Bone marrow (tissue), 2 donors: ENCODE results near the gene PELI2.

Source experiments
- DNase-seq, 2 donors: peaks; one replicate each; lab custom pipeline; 2025; lab: John Stamatoyannopoulos, UW

The PELI2 gene

DNA sequence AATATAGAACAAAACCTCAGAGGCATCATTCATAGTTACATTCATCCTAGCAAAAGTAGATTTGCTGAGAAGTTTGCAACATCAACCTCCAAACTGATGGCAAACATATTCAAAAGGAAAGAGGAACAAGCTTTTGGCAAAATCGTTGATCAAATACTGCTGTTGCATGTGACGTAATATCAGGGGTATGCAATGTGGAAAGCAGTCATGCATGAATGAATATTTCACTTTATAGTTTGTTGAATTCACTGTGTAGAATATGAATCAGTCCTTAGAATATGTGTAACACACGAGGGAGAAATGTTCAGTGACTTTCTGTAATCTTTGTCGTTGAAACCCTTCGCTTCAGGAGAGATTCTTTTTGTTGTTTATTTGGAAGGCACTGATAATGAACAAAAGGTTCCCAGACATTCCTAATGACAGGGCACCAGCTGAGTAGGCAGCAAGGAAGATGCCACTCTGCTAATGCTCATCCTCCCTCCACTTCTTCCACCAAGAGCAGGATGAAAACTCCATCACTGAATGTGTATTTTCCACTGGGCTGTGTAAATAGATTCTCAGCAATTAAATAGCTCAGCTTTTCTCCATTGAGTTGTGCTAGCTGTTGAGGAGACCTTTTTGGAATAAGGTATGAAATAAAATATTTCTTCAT lies 126.1 kb downstream of the PELI2 start:
- DNase-seq, result no peak

DNA sequence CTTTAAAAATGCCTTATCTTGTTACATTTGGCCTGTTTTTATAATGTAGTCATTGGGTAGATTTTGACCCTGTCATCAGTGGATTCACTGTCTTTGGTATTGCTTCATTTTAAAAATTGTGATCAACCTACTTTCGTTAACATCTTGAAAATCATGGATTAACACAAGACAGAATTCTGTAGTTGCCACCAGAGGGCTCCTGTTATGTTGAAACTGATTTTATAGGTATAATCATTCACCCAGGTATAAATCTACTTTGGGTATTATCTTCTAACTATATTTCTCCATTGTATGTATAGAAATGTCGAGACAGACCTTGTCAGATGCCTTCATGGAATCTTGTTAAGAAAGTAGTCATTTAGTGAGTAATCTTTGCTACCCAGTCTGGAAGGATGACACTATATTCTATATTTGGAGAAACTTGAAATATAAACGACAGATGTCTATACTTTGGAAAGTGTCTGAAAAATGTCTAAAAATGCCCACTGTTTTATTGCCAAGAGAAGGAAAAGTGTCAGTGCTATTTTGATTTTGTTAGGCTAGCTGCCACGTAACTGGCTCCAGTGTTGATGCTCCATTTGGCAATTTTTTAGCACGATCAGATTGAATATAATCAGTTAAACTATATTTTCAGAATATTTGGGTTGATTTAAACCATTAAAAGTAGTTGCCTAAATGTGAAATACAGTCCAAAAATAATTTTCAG lies 129.4 kb downstream of the PELI2 start:
- DNase-seq, result no peak

DNA sequence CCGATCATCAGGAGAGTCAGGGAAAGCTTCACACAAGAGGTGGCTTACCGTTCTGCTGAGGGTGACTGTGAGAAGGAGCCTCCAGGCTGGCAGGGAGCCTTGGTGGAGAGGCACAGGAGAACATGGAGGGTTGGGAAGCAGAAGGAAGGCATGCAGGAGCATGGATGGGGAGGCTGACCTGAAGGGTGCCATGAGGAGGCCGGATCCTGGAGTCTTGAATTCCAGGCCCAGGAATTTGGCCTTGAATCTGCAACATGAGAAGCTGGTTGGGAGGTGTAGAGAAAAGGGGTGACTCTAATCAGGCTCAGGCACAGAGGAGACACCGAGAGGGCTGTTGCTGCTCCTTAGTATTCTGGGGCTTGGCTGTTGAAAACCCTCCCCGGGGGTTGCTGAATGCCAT lies 130.2 kb downstream of the PELI2 start:
- DNase-seq, result no peak

DNA sequence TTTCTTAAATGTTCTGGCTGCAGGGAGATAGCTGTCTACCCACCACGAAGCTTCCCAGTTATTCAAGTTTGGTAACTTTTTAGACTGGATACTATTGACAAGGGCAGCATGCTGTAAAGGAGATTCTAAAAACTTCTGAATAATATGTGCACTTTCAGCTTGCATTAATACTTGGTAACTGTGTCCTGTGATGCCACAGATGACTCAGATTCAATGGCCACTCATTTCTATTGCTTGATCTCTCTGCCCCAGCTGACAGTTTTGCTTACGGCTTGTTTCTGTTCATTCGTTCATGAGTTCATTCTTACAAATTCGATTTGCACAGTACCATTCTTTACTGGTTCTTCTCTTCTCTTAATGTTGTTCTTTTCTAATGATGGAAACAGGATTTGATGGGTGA lies 142.8 kb downstream of the PELI2 start:
- DNase-seq, result no peak

DNA sequence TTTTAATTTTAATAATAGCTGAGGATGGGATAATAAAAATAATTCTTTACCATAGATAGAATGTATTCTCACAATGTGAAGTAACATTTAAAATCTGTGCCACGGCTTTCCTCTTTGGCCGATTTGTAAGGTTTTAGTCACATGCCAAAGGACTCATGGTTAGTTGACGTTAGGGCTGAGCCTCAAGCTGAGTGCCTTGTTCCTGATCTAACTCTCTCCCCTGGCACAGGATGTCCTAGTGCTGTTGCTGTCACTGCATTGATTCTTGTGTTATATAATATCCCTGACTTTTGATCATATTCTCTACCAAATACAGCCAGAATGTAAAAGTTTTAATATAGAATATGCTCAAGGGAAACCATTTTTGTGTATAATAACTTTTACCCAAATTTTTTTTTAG lies 144.3 kb downstream of the PELI2 start:
- DNase-seq, result no peak

DNA sequence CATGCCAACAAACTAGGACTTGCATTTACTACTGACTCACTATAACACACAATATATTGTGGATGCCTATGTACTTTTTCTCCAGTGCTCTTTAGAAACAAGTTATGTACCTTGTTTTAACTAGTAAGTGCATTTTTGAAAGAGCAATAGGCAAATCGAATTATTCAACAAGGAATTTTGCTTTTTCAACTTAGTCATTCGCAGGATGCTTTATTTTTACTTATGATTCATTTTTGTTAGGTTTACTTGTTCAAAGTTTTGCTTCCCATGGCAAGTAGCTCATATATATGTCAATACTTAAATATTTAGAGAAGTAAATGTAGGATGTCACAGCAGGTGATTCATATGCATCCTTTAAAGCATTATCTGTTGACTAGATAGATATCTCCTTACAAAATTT lies 149.8 kb downstream of the PELI2 start:
- DNase-seq, result no peak

DNA sequence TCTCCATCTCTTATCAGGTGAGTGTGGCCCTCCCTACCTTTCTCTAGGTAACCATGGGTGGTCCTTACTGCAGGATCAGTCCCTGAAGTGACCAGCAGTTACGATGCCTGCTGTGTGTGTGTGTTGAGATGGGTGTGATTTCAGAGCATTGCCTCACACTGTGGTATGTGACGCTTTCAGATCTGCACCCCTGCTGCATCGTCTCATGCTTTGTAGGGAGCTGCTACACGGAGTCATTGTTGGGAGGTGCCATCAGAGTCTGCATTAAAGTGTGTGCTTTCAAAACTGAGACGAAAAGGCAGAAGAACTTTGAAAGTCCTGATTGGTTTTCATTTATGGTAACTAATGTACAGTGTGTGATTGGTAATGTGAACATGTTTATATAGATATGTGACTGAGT lies 150.5 kb downstream of the PELI2 start:
- no peak for DNase-seq

DNA sequence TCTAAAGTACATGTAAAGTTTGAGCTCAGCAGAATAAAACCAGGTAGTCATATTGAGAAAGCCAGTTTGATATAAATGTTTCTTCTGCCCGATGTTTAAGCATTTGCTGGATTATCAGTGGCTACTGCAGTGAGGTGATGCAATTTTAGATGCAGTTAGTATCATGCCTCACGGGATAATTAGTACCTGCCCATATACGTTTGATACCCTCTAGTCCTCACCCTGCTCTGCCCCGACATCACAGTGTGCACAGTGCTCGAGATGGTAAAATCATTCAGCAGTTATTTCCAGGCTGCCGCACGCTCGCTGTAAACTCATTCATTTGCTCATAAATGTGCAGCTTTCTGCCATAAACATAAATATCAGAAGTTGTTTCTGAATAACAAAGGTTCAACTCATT lies 152.7 kb downstream of the PELI2 start:
- no peak for DNase-seq

DNA sequence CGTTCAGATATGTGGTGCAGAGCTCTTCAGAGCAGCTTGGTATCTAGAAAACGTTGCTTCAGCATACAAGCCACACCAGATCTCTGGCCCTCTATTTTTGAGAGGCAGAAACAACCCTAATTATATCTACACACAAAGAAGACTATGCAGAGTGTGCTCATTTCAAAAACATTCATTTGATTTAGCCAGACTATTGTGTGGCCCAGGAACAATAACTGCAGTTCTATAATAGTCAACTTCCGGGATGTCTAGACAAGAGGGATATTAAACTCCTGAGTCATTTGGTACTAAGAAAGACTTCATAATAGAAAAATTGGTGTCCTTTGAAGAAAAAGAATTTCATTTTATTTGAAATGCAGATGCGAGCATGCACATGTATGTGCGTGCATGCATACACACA lies 153.8 kb downstream of the PELI2 start:
- no peak for DNase-seq

DNA sequence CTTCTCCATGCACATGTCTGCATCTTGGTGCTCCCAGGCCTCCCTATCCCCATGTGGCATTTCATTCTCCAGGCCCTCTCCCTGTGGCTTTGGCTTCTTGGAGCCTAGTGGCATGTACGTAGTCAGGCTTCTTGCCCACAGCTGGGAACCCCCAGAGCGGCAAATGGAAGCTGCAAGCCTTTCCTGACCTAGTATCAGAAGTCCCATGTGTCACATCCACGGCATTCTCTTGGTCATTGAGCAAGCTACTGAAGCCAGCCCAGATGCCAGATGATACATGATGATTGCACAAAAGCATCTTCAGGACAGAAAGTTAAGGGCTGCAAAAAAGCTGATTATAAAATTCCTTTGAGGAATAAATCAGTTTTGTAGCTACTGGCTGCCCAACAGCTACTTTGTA lies 154.9 kb downstream of the PELI2 start:
- DNase-seq, result no peak

DNA sequence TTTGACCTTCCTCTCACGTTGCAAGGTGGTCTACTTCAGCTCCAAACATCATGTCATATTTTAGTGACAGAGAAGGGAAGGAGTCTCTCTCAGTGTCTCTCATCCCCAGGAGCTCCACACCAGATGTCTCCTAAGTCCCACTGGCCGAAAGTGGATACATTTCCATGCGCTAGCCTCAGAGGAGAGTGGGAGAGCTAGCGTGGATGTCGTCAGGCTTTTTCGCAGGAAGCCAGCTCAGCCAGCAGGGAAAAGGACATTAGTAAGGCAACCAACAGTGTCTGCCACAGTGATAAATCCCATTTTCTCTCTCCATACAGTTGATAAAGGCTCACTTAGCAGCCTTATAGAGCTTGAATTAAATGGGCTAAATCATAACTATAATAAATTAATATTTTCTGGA lies 155.7 kb downstream of the PELI2 start:
- no peak for DNase-seq

DNA sequence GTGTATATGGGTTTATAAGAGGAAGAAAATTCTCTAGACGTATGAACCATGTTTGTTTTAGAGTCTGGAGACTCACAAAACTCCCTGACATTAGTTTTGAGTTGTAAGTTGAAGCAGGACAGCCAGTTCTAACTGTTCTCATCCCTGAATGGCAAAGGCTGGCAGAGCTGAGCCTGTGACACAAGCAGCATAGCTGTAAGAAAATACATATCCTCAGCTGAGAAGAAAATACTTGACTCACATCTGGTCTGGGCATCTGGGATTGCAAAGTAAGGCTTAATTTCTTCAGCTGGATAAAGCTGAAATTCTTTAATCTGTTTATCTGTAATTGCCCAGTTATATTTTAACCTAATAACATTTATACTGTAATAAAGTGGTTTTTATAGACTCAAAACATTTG lies 156.3 kb downstream of the PELI2 start:
- no peak for DNase-seq

DNA sequence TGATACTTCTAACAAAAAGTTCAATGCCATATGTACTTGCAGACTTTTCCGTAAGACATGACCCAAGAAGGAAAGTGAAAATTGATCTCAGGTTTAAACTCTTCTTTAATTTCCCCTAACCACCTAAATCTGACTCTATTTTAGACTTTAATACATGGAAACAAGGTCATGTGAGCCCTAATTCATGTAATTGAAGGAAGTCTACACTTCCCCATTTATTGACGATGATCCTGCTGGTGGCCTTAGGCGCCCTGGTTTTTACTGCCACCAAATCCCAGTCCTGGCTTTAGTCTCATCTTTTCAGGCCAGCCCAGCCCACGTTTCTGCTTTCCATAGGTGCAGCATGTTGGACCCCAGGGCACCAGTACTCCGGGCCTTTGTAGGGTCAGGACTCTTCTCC lies 157.9 kb downstream of the PELI2 start:
- no peak for DNase-seq

DNA sequence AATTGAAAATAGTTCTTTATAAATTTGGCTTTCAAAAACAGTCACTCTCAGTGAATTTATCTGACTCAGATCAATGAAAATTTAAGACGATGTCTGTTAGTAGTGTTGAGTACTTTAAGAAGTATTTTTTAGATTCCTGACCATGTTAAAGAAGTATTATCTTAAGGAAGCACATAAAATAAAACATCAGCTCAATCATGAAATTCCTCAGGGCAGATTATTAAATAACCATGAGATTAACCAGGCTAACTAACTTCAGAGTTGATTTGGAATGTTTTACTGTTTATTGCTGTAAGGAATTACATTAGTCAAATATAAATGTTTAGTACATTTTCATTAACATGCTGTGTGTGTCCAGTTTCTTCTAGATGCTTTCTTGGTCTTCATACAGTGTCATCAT lies 160.2 kb downstream of the PELI2 start:
- no peak for DNase-seq

DNA sequence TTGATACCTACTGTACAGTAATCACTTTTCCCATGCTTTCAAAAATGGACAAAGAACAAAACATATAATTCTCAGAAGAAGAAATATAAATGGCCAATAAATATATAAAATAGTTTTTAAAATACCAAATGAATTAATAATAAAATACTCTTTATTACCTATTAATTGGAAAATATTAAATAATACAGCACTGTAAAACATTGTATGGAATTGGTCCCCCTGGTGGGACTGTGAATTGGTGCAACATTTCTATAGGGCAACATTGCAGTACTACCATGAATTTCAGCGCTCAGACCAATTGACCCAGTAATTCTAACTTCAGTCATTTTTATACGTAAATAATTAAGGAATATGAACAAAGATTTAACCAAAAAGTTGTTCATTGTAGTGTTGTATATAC lies 162.6 kb downstream of the PELI2 start:
- DNase-seq, result no peak

DNA sequence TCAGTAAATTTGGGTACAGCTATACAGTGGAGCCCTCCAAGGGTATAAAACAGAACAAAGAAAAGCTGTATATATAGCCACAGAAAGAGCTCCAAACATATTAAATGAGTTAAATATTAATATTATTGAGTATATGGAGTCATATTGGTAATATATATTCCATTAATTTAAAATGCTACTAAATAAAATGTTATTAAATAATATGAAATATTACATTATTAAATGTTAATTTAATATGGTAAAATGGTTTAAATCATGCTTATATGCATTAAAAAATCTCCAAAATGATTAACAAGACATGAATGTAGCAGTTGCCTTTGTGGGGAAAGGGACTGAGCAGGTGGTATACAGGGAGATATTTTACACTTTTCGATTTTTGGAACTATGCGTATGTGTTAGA lies 164.0 kb downstream of the PELI2 start:
- DNase-seq, result no peak

DNA sequence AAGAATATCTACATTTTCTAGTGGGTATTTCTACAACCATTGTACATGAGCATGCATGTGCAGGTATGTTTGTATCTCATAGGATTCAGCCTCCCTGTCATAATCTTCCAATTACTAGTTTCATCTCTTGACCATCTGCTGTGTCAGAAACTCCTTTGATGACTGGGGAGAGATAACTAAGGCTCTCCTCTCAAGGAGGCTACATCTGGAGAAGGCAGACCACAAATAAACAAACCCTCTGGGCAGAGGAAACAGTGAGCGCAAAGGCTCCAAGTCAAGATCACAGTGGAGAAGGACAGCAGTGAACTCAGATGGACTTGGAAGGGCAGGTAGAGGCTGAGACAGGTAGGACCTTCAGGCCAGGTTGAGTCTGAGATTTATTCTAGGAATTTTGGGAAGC lies 166.4 kb downstream of the PELI2 start:
- no peak for DNase-seq

DNA sequence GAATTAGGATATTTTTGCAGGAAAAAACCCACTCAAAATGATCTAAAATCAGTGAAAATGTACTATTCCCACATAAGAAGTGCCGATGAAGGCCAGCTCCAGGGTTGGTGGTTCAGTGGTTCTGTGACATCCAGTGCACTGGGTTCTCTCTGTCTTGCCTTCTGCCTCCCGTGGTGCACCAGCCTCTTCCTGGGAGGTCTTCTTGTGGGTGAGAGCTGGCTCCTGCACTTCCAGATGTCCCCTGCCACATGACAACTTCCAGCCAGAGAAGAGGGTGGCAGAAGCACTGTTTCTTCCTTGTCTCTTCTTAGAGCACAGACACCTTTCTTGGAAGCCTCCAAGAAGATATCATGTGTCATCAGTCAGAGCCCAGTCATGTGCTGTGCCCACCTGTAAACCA lies 170.9 kb downstream of the PELI2 start:
- DNase-seq, result no peak

DNA sequence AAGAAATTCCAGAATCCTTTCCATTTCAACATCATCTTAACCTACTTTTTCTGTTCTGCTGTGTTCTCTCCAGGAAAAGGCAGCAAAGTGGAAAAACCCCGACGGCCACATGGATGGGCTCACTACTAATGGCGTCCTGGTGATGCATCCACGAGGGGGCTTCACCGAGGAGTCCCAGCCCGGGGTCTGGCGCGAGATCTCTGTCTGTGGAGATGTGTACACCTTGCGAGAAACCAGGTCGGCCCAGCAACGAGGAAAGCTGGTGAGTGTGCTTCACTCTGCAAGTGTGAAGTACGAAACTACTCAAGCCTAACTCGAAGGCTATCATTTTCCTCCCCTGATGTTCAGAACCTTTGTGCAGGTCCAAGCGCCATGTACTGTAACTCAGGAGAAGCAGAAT lies 172.0 kb downstream of the PELI2 start:
- DNase-seq, result no peak

DNA sequence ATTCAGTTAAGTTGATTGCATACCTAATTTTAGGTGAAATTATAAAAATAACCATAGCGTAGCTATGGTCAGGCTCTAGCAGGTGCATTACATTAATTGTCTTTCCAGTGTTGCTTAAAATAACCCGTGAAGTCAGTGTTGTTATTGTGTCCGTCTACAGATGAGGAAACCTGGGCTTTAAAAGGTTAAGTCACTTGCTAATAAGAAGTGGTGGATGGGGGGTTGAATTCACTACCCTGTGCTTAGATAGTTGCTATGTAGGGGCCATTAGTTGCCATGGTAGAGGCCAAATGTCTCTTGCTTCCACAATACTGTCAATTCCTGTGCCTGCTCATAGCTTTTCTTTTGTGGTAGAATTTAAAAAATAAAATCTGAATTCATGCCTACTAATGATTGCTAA lies 174.8 kb downstream of the PELI2 start:
- no peak for DNase-seq

DNA sequence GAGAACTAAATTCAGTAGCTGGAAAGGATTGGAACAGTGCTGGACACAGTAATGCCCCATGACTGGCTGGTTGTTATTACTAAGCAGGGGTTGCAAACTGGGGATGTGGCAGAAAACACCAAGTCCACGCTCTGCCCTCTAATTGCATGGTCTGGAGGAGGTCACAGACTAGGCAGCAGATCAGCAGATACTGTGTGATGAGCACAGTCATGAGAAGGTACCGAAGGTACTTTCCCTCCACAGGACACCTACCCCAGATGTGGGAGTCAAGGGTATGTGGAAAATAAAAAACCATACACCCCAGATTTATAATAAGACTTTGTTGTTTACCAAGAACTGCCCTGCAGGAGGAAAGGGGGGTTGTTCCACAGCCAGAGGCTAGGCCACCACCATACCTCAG lies 175.3 kb downstream of the PELI2 start:
- no peak for DNase-seq

DNA sequence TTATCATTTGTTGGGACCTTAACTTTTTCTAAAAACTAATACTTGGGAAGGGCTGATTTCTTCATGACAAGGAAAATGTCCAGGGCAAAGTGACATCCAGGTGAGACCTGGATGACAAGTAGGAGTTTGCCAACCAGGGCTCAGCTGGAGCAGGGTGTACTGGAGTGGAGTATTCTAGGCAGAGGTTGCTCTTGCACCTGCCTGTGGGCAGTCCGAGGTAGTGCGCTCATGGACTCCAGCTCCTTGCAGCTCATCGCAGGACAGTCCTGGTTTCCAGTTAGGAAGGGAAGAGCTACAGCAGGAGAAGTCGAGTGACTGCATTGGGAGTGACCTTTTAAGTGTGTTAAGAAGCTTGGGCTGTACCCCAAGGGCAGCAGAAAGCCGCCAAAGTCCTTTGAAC lies 175.9 kb downstream of the PELI2 start:
- DNase-seq, result no peak

DNA sequence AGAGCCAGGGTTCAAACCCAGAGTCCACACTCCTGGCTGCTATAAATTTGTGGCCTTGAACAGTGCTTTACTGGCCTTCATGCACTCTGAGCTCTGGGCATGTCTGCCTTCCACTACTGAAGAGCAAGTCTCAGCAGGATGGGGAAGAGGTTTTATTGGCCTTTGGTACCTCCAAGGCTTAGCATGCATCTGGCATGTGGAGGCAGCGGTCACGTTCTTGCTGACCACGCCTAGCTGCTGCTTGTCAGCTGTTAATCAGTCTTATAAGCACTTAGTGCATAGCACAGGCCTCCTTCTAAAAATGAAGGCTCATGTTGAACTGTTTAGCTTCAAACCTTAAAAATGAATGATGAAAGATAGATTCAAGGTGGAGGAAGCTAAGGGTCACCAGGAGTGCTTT lies 177.5 kb downstream of the PELI2 start:
- no peak for DNase-seq

DNA sequence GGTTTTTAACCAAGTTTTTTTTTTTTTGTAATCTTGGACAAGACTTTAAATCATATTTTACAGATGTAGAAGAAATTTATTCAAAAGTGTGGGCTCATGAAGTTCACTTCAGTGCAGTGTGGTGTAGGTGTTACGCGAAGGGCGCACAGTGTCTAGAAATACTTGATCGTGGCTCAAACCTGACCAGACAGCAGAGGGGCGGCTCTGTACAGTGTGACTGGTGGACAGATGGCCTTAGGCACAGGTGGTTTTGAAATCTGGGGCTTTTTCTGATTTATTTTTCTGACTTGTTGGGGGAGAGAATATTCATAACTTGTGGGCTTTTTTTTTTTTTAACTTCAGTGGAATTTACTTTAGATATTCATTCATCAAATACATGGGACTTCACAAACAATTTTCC lies 179.2 kb downstream of the PELI2 start:
- no peak for DNase-seq
